ENCODE data around the gene FMO1.

The FMO1 gene

DNA sequence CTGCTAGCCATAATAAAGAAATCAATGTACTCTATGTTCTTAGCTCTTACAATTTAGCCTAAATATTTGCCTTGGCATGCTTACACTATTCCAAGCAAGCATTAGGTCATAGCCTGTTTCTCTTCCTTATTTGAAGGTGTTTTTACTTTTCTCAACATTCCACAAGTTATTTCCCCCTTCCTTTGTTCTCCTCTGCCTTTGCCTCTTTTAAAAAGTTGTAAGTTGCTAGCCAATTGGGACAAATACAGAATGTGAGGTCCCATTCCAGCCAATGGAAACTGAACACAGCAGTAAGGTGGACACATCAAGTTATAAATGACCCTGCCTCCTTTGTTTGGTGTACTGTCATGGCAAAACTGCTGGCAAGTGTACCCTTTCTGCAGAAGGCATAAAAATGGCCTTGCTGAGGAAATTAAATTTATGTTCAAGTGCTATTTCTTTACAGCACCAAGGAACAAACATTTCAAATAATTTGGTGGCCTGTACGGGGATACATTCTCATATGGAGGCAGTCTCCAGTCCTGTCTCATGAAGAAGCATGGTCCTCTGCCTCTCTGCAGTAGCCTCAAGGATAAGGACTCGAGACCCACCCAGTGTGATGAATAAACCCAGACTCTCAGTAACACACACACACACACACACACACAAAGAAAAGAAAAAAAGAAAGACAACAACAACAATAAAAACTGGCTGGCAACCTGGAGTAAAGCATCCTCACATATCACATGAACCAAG, 28.8 kb upstream of the FMO1 start:
- TF ChIP-seq, protein P1, sequence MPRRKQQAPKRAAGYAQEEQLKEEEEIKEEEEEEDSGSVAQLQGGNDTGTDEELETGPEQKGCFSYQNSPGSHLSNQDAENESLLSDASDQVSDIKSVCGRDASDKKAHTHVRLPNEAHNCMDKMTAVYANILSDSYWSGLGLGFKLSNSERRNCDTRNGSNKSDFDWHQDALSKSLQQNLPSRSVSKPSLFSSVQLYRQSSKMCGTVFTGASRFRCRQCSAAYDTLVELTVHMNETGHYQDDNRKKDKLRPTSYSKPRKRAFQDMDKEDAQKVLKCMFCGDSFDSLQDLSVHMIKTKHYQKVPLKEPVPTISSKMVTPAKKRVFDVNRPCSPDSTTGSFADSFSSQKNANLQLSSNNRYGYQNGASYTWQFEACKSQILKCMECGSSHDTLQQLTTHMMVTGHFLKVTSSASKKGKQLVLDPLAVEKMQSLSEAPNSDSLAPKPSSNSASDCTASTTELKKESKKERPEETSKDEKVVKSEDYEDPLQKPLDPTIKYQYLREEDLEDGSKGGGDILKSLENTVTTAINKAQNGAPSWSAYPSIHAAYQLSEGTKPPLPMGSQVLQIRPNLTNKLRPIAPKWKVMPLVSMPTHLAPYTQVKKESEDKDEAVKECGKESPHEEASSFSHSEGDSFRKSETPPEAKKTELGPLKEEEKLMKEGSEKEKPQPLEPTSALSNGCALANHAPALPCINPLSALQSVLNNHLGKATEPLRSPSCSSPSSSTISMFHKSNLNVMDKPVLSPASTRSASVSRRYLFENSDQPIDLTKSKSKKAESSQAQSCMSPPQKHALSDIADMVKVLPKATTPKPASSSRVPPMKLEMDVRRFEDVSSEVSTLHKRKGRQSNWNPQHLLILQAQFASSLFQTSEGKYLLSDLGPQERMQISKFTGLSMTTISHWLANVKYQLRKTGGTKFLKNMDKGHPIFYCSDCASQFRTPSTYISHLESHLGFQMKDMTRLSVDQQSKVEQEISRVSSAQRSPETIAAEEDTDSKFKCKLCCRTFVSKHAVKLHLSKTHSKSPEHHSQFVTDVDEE (CRISPR knock-in tag; IDR thresholded peaks at IDR 0.05) = no peak
- TF ChIP-seq ZFP30 (CRISPR knock-in tag; IDR thresholded peaks at IDR 0.05) (no peak), ARNTL (CRISPR knock-in tag; IDR thresholded peaks at IDR 0.05; ENCODE audit: borderline replicate concordance, low read depth) (no peak), TCF4 (CRISPR knock-in tag; IDR thresholded peaks at IDR 0.05; ENCODE audit: borderline replicate concordance) (no peak), GLIS3 (CRISPR knock-in tag; IDR thresholded peaks at IDR 0.05) (no peak), ISL1 (CRISPR knock-in tag; IDR thresholded peaks at IDR 0.05) (no peak), CSDC2 (CRISPR knock-in tag; IDR thresholded peaks at IDR 0.05) (no peak), ZNF565 (CRISPR knock-in tag; conservative IDR thresholded peaks at IDR 0.05; ENCODE audit: low read depth) (no peak), TOX (CRISPR knock-in tag; IDR thresholded peaks at IDR 0.05; ENCODE audit: borderline replicate concordance) (no peak), ESRRG (CRISPR knock-in tag; IDR thresholded peaks at IDR 0.05) (no peak)
- TF ChIP-seq, protein P2, sequence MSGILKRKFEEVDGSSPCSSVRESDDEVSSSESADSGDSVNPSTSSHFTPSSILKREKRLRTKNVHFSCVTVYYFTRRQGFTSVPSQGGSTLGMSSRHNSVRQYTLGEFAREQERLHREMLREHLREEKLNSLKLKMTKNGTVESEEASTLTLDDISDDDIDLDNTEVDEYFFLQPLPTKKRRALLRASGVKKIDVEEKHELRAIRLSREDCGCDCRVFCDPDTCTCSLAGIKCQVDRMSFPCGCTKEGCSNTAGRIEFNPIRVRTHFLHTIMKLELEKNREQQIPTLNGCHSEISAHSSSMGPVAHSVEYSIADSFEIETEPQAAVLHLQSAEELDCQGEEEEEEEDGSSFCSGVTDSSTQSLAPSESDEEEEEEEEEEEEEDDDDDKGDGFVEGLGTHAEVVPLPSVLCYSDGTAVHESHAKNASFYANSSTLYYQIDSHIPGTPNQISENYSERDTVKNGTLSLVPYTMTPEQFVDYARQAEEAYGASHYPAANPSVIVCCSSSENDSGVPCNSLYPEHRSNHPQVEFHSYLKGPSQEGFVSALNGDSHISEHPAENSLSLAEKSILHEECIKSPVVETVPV (CRISPR knock-in tag; IDR thresholded peaks at IDR 0.05) = no peak
- peak; percentile 31 for ATAC-seq

DNA sequence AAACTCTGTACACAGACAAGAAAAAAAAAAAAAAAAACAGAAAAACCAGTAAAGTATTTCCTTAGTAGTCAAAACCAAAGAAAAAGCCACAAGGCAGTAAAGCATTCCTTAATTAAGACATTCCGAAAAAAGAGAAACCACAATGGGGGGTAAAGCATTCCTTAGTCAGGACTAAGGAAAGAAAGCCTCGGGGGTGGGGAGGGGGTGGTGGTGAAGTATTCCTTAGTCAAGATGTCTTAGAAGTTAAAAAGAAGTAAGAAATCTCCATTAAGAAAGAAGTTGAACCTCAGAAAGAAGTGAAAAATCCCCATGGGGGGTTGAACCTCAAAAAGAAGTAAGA, 28.2 kb upstream of the FMO1 start:
- ATAC-seq = peak; percentile 77
- TF ChIP-seq ISL1 (CRISPR knock-in tag; IDR thresholded peaks at IDR 0.05) (no peak), TCF4 (CRISPR knock-in tag; IDR thresholded peaks at IDR 0.05; ENCODE audit: borderline replicate concordance) (no peak), SNAI2 (CRISPR knock-in tag; IDR thresholded peaks at IDR 0.05) (no peak), ZNF70 (CRISPR knock-in tag; IDR thresholded peaks at IDR 0.05) (no peak), ARNTL (CRISPR knock-in tag; IDR thresholded peaks at IDR 0.05; ENCODE audit: borderline replicate concordance, low read depth) (no peak), BACH2 (CRISPR knock-in tag; IDR thresholded peaks at IDR 0.05; ENCODE audit: borderline replicate concordance) (no peak)
- TF ChIP-seq, protein P3, sequence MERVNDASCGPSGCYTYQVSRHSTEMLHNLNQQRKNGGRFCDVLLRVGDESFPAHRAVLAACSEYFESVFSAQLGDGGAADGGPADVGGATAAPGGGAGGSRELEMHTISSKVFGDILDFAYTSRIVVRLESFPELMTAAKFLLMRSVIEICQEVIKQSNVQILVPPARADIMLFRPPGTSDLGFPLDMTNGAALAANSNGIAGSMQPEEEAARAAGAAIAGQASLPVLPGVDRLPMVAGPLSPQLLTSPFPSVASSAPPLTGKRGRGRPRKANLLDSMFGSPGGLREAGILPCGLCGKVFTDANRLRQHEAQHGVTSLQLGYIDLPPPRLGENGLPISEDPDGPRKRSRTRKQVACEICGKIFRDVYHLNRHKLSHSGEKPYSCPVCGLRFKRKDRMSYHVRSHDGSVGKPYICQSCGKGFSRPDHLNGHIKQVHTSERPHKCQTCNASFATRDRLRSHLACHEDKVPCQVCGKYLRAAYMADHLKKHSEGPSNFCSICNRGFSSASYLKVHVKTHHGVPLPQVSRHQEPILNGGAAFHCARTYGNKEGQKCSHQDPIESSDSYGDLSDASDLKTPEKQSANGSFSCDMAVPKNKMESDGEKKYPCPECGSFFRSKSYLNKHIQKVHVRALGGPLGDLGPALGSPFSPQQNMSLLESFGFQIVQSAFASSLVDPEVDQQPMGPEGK (CRISPR knock-in tag; IDR thresholded peaks at IDR 0.05; ENCODE audit: borderline replicate concordance) = no peak
- TF ChIP-seq, protein P4, sequence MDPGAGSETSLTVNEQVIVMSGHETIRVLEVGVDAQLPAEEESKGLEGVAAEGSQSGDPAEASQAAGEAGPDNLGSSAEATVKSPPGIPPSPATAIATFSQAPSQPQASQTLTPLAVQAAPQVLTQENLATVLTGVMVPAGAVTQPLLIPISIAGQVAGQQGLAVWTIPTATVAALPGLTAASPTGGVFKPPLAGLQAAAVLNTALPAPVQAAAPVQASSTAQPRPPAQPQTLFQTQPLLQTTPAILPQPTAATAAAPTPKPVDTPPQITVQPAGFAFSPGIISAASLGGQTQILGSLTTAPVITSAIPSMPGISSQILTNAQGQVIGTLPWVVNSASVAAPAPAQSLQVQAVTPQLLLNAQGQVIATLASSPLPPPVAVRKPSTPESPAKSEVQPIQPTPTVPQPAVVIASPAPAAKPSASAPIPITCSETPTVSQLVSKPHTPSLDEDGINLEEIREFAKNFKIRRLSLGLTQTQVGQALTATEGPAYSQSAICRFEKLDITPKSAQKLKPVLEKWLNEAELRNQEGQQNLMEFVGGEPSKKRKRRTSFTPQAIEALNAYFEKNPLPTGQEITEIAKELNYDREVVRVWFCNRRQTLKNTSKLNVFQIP (CRISPR knock-in tag; IDR thresholded peaks at IDR 0.05; ENCODE audit: borderline replicate concordance, low read depth) = no peak
- TF ChIP-seq, protein P1 (CRISPR knock-in tag; IDR thresholded peaks at IDR 0.05) = no peak

DNA sequence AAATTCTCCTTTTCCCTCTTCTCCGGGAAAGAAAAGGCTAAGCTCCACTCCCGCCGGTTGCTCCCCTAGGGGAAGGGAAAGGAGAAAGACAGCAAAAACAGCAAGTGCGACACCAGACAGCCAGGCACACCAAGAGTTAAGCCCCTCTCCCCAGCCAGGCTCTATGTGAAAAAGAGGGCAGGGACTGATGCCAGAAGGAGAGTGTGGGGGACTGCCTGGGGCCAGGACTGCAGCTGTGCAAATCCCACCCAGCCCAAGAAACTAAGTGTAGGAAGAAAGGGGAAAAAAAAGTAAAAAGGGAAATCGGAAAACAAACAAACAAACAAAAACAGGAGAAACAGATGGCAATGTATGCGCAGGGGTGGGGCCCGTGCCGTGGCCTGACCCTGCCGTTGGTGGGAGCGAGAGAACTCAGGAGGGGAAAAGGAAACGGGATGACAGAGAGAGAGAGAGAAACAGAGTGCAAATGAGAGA, 27.7 kb upstream of the FMO1 start:
- ATAC-seq = peak; percentile 74
- TF ChIP-seq SNAI2 (CRISPR knock-in tag; IDR thresholded peaks at IDR 0.05) (no peak), TCF4 (CRISPR knock-in tag; IDR thresholded peaks at IDR 0.05; ENCODE audit: borderline replicate concordance) (no peak), ESRRG (CRISPR knock-in tag; IDR thresholded peaks at IDR 0.05) (no peak), BACH2 (CRISPR knock-in tag; IDR thresholded peaks at IDR 0.05; ENCODE audit: borderline replicate concordance) (no peak), ZNF8 (CRISPR knock-in tag; IDR thresholded peaks at IDR 0.05) (no peak)
- TF ChIP-seq, protein P1 (CRISPR knock-in tag; IDR thresholded peaks at IDR 0.05) = no peak
- TF ChIP-seq, protein P2 (CRISPR knock-in tag; IDR thresholded peaks at IDR 0.05) = no peak
- TF ChIP-seq, protein P5, sequence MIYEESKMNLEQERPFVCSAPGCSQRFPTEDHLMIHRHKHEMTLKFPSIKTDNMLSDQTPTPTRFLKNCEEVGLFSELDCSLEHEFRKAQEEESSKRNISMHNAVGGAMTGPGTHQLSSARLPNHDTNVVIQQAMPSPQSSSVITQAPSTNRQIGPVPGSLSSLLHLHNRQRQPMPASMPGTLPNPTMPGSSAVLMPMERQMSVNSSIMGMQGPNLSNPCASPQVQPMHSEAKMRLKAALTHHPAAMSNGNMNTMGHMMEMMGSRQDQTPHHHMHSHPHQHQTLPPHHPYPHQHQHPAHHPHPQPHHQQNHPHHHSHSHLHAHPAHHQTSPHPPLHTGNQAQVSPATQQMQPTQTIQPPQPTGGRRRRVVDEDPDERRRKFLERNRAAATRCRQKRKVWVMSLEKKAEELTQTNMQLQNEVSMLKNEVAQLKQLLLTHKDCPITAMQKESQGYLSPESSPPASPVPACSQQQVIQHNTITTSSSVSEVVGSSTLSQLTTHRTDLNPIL (CRISPR knock-in tag; IDR thresholded peaks at IDR 0.05; ENCODE audit: low read depth) = no peak
